Activated CD4-positive, CD25-positive, alpha-beta regulatory T cell treated with anti-CD3 and anti-CD28 coated beads, Interleukin-2, amount 50 U/mL, for 72 hours (primary cell): ENCODE results near the gene MEGF10.
"Not testable (repeated sequence)": the region's sequence is repeated elsewhere in the genome, so short reads cannot be mapped to it uniquely, and the experiment has no call there.

Experiments used
- DNase-seq: peaks from one replicate; pipeline ENCODE4 v3.0.0; 2021

Gene MEGF10

DNA sequence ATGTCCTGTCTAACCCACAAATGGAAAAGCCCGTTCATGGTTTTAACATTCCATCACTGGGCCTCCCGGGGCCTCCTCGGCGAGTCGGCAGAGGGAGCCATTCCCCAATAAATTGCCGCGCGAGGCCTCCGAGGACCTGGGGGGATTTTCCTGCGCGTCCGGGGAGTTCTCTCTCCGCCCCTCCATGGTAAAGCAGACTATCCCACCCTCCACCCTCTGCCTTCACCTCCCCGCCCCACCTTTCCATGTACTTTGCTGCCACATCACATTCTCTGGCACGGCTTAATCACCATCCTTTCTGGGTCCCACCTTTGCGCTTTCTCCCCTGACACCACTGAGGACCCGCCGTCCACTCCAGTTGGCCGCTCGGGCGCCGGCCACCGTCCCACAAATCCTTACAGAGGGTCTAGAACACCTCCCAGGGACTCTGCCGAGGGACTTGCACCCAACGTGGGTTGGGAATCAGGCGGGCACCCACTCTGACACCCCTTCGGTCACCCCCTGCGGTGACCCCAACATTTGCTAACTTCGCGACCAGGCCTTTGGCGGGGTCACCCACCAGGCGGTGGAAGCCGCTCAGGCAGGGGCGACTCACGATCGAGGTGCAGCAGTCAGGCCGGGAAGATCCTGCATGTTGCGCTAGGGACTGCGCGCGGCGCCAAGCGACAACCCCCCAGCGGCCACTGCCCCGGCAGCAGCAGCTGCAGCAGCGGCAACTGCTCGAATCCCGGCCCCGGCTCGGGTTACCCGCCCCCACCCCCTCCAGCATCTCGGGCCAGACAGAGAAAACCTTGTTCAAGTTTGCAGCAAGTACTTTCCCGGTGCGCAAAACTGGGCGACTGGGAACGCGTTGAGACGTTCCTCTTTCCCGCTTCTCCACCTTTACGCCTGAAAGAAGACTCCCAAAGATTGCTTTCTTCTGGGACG lies at the start of gene MEGF10:
TSS of gene MEGF10 (plus strand) at position 778 of the 927 bp plus-strand sequence. CDS start 40,513 bp downstream, outside the sequence.
- DNase-seq = no peak

DNA sequence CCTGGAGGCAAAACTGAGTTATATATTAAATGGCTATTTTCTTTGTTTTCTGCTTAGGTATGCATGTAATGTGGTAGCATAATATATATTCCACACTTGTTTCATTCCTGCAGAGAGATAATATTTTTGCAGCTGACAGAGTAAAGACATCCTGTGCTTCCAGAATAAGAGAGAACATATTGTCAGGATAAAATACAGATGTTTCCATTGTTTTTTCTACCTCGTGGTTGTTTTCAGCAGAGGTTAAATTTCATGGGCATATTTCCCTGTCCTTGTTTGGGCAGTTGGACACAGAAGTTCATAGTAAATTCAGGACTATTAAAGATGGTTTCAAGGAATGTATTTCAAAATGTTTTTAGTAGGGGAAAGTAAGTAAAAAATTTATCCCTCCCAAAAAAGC lies 47.6 kb upstream of the MEGF10 start:
- no peak for DNase-seq

DNA sequence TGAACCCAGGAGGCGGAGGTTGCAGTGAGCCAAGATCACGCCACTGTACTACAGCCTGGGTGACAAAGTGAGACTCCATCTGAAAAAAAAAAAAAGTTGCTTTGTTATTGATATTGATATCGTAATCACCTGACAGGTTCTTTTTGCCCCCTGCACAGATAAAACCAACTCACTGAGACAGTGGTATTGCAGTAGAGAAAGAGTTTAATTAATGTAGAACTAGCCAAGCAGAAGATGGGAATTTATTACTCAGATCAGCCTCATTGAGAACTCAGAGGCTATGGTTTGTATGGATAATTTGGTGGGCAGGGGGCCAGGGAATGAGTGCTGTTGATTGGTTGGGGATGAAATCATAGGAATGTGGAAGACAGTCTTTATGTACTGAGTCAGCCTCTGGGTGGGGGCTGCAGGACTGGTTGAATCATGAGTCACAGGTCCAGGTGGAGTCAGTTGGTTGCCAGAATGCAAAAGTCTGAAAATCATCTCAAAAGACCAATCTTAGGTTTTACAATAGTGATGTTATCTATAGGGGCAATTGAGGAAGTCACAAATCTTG lies 35.8 kb upstream of the MEGF10 start:
- no peak for DNase-seq

DNA sequence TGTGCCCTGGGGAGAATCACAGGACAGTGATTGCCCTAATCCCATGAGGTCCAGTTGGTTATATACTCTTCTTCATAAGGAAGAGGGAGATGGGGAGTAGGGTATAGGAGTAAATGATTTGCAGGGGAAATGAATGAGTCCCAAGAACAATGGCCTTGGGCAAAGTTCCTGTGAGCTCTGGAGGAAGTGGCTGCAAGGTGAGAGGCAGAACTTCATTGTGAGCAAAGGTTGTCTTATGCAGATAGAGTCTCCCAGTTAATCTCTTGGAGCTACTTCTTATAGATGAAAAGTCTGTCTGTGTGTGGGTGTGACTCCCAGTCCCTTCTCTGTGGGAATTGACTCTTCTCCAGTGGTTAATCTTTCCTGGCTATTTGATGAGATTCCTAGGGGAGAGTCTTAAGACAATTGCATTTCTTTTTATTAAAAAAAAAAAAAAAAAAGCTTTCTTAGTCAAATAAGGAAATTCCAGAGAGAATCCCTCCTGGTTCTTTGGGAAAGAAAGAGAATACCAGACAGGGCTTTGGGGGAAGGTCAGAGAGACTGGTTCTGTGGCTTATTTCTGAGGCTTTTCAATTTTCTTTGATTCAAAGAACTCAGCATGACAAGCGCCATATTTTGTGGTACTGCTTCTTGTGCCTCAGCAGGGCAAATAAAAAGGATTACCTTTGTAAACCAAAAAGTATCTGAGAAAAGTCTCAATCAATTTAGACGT lies 33.6 kb upstream of the MEGF10 start:
- no peak for DNase-seq

DNA sequence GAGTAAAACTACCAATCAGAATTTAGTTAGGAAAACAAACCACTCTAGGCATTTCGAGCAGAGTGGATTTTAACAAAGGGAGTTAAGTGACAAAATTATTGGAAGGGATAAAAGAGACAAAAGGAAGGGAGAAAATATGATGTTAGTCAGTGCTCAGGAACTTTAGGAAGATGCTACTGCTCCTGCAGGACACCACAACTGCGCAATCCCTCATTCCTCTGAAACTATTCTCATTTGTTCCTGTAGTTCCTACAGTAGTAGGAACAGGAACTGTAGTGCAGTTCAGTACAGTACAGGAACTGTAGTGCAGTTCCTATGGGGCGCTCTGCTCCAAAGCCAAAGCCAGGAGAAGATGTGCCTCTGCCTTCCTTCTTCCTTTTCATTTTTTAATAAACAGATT lies 29.9 kb upstream of the MEGF10 start:
- DNase-seq = no peak

DNA sequence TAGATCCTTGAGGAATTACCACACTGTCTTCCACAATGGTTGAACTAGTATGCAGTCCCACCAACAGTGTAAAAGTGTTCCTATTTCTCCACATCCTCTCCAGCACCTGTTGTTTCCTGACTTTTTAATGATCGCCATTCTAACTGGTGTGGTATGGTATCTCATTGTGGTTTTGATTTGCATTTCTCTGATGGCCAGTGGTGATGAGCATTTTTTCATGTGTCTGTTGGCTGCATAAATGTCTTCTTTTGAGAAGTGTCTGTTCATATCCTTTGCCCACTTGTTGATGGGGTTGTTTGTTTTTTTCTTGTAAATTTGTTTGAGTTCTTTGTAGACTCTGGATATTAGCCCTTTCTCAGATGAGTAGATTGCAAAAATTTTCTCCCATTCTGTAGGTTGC lies 25.1 kb upstream of the MEGF10 start:
- not testable (repeated sequence) for DNase-seq

DNA sequence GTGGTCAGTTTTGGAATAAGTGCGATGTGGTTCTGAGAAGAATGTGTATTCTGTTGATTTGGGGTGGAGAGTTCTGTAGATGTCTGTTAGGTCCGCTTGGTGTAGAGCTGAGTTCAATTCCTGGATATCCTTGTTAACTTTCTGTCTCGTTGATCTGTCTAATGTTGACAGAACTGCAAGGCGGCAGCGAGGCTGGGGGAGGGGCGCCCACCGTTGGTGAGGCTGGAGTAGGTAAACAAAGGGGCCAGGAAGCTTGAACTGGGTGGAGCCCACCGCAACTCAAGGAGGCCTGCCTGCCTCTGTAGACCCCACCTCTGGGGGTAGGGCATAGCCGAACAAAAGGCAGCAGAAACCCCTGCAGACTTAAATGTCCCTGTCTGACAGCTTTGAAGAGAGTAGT lies 22.3 kb upstream of the MEGF10 start:
- DNase-seq = not testable (repeated sequence)

DNA sequence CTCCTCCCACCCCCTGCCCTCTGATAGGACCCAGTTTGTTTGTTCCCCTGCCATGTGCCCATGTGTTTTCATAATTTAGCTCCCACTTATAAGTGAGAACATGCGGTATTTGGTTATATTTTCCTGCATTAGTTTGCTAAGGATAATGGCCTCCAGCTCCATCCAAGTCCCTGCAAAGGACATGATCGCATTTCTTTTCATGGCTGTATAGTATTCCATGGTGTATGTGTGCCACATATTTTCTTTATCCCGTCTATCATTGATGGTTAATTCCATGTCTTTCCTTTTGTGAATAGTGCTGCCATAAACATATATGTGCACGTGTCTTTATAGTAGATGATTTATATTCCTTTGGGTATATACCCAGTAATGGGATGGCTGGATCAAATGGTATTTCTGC lies 19.9 kb upstream of the MEGF10 start:
- not testable (repeated sequence) for DNase-seq

DNA sequence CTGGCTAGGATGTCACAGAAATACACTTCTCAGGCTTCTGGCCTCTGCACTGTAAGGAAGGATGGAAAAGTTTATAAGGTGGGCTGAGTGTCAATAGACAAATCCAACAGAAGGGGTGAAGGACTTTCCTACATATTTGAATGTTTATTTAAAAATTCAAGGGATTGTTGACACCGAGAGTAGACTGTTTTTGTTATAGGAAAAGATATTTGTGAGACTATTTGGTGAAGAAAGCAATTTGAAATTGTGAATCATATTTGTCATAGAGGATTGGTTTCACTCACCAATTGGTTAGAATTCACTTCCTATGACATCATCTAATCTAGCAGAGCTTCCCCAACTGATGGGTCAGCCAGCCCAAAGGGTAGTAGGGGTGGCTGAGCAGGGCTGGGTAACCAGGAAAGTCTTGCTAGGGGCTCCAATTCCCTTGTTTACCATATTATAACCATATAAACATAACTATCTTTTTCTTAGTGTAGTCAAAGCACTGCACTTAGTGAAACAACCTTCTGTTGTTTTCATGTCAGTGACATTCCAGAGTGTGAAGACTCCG lies 14.9 kb upstream of the MEGF10 start:
- DNase-seq = no peak

DNA sequence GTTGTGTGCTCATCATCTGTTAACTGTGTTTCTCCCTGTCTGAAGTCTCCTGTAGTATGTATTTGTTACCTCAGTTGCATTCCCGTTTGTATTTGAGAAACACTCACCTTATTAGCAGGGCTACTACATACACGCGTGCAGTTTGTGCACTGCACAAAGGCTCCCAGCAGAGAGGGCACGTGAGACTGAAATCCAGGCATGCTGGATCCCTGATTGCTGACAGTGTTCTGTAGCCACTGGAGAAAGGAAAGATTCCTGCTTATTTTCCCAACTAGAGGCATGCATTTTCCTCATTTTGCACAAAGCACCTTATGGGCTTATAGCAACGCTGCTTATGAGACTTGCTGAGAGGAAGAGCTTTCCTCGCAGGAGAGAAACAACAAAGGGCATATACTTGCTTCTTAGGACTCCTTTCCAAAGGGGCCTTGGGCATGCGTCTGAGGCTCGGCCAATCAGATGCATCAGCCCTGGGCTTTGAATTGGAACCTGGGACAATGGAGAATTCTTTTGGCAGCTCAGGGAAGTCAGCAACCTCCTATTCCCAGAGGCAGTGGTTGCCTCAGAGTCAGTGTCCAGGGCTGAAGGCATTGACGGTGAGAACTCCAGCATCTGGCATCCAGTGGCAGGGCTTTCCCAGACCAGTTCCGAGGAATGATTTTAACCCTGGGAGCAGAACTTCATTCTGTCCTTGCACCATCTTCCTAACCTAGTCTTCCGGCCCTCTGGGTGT lies 9.9 kb upstream of the MEGF10 start:
- DNase-seq = no peak

DNA sequence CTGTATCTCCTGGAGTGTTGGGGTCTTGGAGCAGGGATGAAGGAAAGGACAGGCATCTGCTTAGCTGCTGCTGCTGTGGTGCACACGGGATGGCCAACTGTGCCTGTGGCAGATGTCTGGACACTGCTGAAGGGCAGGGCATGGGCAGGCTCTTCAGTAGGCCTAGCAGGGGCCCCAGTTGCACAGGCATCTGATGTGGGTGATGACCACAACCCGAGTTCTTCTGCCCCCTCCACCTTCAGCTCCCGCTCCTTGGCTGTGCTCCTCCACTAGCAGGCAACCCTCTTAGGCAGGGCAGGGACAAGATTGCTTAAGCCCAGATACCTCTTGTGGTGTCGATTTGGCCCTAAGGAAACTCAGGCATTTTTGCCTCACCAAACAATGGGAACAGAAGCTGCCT lies 9.0 kb upstream of the MEGF10 start:
- DNase-seq = no peak

DNA sequence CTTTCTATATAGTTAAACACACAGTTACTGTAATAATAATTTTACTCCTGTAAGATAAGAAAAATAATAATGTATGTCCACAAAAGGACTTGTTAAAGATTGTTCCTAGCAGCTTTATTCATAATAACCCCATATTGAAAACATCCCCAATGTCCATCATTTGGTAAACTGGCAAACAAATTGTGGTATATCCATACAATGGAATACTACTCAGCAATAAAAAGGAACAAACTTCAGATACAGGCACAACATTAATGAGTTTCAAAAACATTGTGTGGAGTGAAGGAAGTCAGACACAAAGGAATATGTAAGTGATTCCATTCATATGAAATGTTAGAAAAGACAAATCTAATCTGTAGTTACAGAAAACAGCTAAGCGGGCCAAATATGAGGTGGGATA lies 1.9 kb upstream of the MEGF10 start:
- DNase-seq = no peak

DNA sequence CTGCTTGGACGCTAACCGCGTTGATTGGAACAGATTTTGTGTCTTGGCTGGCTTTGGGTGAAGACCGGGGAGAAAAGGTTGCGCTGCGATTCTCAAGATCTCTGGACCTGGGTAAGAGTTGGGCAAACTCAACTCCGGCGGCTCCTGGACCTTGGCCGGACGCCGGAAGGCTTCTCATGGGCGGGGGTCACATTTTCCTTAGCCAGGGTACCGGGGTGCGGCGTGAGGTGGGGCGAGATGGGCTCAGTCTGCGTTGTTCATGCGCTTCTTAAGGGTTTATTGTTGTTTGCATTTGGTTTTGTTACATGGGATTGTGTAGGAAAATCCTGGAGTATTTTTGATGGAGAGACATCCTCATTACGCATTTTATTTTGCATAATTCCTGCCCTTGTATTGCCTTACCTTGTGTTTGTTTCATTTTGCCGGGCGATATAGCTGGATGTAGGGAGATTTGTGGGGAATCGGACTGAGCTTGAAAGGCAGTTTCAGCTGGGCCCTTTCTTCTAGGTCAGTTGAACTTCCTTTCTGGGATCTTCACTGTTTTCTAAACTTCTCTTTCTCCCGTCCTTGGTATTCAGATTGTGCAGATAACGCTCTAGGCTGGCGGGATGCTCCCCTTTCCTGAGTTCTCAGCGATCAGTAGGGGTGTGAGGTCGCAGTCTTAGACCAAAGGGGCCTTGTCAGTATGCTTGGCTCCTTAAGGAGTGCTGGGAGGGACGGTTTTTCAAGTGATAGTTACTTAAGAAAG lies 524 bp downstream of the MEGF10 start:
- DNase-seq = no peak

DNA sequence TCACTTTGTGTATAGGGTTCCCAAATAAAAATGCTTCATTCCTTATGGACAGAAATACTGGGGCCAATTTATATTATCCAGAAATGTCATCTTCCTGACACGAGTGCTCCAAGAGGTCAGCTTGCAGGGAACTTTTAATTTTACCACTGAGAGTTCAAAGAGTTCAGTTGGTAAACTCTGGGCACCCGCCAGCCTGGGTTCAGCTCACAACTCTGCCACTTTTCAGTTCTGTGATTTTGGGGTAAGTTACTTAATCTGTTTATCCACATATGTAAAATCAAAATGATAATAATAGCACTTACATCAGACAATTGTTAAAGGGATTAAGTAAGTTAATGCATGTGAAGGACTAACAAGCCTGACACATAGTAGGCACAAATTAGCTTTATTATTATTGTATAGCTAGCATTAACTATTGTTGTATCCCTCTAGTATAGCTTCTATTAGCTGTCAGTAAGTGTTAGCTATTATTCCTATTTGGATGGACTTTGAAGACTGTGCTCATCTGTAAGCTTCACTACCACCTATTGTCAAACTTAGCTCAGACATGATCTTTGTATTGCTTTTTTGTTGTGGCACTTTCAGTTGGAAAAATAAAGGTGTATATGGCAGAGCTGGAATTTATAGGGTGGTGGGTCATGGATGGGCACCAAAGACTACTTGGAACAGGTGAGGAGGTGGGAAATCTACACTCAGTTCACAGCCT lies 1.6 kb downstream of the MEGF10 start:
- DNase-seq = no peak

DNA sequence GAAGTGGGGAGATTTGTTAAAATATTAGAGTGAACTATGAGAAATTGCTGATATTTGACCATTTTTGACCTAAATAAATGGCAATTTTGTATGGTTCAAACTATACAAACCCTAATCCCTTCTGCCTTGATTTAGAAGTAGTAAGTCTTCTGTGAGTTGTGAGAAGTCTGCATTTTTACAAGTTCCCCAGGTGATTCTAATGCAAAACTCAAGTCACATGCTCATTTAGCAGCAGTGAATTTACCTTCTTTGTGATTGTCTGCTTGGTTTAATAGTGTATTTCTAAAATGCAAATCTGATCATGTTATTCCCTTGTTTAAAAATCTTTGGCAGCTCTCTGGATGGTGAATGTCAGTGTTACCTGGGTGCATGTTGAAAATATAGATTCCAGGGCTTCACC lies 2.8 kb downstream of the MEGF10 start:
- no peak for DNase-seq

DNA sequence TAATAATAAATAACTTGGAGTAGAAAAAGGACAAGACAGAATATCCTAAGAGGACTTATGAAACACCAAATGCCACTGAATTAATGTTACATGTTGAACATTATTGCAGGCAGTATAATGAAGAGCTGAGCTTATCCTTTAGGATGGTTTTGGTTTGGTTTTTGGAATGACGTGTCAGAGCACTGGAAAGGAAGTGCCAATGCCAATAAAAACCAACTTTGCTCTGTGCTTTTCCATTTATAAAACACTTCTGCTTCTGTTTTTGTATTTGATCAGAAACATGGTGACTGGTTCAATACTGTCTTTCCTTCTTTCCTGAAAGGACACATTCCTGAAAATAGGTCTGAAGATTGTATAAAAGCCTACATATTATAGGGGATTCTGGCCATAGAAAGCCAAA lies 4.2 kb downstream of the MEGF10 start:
- DNase-seq = no peak

DNA sequence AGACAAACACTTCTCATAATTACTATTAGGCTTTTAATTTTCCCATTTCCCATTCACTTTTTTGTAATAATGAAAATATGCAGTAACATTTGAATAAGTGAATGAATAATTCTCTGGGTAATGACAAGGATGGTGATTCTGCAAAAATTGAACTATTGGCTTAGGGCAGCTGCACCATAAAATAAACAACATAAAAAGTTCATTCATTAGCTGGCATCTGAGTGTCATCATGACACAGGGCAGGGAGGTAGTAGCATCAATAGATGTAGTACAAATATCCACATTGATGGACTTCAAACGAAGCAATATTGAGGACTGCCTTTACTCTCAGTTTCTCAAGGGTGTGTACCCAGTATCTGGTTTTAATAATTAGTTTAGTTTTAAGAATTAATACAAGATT lies 4.9 kb downstream of the MEGF10 start:
- no peak for DNase-seq

DNA sequence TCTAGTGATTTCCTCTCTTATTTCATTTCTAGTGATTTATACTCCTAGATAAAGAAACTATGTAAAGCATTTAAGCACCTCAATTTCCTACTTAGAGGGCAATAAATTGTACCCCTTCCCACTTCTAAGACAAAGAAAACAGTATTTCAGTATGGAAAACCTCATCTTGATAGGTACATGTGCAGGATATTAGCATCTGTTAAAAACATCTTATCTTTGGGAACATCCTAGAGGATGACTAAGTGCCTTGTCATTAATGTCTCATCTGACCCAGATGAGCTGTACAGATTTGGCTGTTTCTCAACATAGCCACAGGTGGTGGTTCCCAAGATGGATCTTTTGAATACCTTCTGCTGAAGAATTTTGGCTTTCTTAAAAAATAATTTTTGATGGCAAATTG lies 5.7 kb downstream of the MEGF10 start:
- DNase-seq = no peak

DNA sequence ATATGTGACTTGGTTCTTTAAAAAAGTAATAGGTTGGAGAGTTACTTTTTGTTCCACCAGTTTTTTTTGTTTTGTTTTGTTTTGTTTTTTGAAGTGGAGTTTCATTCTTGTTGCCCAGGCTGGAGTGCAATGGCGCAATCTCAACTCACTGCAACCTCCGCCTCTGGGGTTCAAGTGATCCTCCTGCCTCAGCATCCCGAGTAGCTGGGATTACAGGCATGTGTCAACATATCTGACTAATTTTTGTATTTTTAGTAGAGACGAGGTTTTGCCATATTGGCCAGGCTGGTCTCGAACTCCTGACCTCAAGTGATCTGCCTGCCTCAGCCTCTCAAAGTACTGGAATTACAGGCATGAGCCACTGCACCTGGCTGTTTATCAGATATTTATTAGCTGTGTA lies 6.3 kb downstream of the MEGF10 start:
- DNase-seq = not testable (repeated sequence)

DNA sequence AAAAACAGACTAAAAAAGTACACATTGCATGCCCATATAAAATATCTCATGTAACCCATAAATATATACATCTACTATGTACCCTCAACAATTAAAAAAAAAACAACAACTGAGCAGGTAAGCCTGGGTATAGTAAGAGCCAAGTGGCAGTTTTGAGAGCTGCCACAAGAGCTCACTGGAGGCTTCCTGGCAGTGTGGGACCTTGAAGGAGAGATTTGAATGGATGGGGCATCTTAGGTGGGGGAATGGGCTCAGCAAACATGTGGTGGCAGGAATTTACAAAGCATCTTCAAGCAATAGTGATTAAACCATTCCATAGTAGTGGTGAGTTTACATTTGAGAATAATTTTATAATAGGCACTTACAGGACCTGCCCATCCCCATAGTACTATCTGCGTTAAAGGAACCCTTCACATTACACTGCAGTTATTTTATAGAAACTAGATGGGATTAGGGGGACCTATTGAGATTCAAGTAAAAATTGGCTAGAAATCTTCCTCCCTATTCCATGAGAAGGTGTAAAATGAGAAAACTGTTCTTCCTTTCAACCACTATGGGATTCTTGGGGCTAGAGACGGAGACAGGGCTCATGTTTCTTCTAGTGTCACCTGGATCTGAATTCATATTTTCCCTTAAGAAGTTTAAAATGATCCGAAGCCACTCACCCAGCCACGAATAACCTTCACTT lies 6.9 kb downstream of the MEGF10 start:
- no peak for DNase-seq

DNA sequence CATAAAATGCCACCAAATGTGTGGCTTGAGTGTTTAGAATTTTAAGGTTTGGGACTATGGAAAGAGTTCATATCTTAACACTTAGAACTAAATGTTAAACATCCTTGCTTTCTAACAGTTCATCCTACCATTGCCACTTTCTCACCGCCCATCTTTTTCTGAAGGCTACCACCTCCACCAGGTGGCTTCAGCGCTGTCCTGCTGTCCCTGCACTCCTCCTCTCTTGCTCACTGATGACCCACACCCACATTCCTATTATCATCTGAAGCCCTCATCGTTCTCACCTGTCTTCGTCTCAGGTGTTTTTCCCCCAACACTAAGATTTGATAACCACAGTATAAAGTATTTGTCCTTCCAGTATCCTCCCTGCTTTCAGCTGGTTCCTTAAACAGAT lies 7.4 kb downstream of the MEGF10 start:
- no peak for DNase-seq
